HG03045 (cell line): Measurements from ENCODE around the gene SLC5A10.

Source experiments
- ATAC-seq: cut with Tn5 transposase; IDR thresholded peaks from one replicate; pipeline ENCODE4 v1.9.1; 2021; ENCODE audit warnings: mild to moderate bottlenecking, moderate library complexity; ENCODE audit not compliant: unreplicated experiment

The SLC5A10 gene

GRCh38 chr17:18981335-18981641 lies 29.3 kb downstream of the SLC5A10 start:
- ATAC-seq = no peak

DNA sequence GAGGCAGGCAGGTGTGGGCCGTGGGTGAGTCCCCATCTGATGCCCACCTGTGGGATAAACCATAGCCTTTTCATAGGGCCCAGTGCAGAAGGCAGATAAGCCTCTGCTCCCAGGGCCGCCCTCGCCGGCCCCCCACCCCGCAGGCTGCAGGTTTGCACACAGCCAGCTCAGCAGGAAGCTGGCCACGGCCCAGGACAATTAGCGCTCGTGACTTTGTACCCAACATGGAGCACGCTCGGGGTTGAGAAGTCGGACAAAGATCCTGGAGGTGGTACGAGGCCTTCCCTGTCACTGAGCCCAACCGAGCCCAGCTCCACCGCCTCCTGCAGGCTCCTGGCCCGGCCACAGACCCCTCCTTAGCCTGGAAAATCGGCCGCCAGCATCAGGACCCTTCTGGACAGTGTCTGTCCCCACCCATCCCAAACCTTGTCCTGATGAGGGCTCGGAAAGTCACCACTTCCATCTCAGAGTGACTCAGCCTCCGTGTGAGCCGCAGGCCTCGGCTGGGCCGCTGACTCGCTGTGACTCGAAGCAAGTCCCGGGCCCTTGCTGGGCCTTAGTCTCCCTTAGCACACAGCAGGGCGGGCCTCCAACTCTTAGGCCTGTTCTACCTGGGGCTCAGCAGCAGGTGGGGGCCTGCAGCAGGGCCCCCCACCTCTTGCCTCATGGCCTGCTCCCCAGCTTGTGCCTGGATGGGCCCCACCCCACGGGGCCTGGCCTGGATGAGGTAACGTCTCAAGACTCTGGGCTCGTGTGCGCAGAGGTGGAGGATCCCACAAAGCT lies 29.9 kb downstream of the SLC5A10 start:
- ATAC-seq = no peak

DNA sequence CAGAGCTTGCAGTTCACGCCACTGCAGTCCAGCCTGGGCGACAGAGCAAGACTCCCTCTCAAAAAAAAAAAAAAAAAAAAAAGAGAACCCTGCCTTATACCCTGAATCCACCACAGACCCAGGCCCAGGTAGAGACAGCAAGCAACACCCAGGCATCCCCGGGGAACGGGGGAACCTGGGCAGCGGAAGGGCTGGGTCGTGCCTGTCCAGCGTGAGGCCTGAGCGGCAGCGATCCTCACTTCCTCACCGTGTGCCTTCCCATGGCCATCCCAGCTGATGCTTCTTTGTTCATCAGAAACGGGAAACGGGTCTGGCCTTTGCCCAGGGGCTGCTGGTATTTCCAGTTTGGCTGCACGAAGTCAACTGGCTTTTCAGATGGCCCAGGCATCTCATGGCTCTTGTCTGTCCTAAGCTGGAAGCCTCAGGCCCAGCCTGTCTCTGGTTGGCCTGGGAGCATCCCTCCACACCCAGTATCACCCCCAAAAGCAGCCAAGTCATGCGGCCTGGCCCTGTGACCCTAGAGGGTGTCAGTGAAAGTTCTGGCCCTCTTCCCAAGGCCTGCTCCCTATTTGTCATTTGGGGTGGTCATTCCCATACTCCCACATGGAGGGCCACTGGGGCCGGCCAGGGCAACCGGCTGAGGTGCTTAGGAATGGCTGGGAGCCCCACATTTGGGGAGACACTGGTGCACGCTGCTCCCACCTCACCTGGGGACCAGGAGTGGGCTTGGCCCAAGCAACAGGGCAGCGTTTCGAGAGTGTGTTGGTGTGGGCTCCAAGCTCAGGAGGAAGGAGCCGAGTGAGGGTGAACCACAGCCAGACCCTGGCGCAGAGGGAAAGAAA lies 32.5 kb downstream of the SLC5A10 start:
- no peak for ATAC-seq

GRCh38 chr17:18985475-18985874 lies 33.5 kb downstream of the SLC5A10 start:
- ATAC-seq = no peak

GRCh38 chr17:18986541-18987229 lies 34.7 kb downstream of the SLC5A10 start:
- no peak for ATAC-seq

- no peak for ATAC-seq
These were observed 35.3 kb downstream of the SLC5A10 start for GRCh38 chr17:18987230-18987610.

DNA sequence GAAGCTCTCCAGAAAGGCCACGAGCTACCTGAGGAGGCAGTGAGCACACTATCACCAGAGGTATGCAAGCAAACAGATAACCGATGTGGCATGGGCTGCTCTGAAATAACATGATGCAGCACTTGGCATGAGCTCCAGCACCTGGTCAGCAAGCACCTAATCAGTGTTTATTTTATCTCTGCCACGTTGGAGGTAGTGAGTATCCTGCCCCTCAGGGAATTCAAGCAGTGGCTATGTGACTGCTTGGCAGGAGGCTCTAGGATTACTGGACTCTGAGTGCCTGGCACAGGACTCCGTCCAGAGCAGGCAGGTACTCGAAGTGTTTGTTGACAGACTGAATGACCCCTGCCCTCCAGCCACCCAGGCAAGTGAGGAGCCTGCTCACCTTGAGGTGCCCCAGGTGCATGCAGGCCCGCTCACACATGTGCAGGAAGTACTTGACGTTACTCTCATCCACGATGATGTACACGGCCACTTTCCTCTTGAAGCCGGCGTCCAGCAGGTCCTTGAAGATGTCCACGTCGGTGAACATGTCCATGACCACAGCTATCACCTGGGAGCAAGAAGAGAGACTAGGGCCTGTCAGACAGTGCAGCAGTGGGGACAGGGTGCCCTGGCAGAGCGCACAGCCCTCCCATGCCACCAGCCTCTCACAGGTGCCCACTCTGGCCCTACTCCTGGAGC lies 36.0 kb downstream of the SLC5A10 start:
- no peak for ATAC-seq

DNA sequence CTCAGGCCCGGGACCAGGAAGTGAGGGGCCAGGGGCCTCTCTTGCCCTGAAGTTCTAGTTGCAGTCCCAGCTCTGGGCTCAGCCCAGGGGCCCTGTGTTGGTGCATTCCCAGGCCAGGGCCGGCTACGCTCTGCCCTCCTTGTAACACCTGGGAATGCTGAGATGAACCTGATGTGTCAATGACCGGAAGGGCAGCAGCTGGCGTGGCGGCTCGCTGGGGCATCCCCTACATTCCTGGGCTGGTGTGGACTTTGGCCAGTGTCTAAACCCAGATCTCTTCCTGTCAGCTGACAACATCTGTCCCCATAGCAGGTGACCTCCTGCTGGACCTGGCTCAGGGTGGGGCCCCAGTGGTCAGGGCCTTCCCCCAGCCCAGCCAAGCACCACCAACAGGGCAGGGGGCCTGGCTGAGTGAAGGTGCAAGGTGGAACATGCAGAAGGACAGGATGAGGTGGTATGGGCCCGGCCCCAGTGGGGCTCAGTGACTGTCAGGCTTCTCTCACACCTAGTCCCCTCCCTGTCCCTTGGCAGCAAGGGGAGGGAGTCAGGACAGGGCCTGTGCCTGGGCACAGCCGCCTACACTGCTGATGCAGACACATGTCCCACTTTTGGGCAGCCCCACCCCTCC lies 36.7 kb downstream of the SLC5A10 start:
- ATAC-seq = no peak

DNA sequence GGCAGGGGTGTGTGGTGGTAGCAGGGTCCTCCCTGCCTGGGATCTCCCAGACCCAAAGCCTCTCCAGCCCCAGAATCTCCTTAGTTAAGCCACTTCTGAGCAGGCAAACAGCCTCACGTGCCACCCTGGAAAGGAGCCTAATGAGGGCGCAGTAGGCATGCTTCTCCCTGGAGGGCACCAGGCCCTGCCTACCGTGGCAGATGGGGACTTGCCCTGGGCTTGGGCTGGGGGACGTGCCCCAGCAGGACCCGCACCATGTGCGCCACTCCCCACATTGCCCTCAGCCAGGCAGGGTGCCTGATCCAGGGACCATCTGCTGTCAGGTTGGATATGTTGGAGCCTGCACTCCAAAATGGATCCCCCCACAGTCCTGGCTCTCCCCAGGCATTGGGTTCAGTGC lies 38.4 kb downstream of the SLC5A10 start:
- no peak for ATAC-seq

DNA sequence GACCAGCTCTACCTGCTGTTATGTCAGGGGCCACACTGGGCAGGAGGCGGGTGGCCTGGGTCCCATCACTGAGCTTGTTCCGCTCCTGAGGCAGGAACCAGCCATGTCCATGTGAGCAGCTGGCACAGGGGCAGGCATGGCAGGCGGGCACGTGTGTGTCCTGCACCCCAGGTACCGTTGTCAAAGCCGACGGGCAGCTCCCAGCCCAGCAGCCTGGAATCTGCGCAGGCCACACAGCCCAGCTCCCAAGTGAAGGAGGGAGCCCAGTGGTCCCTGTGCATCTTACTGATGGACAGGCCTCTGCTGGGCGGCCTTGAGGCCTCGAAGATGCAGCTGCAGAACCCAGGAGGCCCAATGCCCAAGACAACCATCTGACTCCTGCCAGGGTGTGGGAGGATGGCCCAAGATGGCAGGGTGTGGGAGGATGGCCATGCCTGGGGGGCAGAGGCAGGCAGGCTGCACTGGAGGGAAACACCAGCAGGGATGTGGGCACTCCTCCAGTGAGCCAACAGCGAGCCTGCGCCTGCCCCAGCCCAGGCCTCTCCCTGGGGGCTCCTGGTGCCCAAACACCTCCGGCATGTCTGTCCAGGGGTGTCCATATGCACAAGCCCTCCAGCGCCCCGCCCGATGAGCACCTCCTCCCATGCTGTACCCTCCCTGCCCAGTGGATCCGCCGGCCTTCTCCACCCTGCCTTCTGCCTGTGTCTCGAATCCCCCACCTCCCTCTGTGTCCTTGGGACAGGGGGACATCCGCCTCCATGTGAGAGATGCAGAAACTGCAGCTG lies 39.8 kb downstream of the SLC5A10 start:
- no peak for ATAC-seq

DNA sequence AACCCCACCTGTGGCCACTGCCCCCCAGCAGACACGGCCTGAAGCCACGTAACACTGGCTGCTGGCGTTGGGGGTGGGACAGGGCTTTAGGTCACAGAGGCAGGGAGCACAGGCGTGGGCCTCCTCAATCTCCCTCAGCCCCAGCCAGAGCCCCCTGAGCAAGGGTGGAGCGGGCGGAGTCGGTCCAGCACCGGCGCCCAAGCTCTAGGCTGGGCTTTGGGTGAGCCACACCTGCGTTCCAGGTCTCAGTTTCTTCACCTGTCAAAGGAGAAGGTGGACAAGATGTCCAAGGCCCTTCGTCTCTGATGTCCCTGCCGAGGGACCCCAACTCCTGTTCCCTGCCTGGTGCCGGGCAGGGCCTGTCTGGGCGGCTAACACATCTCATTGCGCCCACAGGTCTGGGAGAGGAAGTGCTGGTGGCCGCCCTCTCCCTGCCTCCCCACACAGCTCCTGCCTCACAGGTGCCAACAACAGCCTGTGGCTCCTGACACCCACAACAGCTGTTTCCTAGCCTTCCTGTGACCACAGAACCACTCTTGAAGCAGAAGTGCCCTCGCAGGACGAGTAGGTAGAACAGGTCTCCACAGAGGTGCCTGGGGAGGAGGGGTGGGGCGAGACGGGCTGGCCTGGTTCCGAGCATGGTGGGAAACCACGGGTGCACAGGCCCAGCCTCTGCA lies 40.6 kb downstream of the SLC5A10 start:
- ATAC-seq = no peak

DNA sequence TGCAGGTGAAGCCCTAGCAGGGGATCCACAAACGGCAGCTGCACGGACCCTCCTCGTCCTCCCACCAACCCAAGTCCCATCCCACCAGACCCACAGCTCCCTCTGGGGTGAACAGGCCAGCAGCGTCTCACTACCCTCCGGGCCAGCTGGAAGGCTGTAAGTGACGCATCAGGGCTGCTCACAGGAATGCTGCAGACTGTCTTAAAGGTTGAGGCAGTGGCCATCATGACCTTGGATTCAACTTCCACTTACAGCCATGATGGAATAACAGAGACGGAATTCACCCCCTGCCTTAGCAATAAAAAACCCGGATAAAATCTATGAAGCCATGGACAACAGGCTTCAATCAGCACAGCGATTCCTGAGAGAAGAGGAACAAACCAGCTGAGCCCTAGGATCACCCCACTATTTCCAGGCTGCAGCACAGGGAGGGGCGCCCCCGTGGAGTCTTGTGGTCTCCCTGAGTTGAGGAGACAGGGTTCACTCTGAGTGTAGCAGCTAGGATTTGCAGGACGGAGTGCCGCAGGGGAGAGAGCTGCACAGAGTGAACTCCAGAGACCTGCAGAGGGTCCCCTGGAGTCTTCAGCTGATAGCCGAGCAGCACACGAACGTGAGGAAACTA lies 42.1 kb downstream of the SLC5A10 start:
- no peak for ATAC-seq

GRCh38 chr17:18994631-18995030 lies 42.7 kb downstream of the SLC5A10 start:
- ATAC-seq = no peak

GRCh38 chr17:18995220-18995619 lies 43.3 kb downstream of the SLC5A10 start:
- no peak for ATAC-seq

DNA sequence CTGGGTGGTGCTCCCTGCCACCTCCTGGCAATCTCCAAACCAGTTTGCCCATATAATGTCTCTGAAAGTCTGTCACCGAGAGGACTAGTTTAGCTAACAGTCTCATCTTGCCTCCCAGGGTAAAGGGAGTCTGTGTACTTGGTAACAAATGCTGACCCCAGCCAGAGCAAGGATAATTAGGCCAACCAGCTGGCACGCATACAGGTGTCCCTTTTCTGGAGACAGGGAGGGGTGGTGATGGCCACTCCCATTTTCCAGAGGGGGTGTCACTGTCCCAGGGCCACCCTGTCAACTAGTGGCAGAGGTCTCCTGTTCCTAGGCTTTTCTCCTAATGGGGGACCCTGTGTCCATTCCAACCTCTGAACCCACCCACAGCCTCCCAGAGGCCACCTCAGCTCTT lies 44.5 kb downstream of the SLC5A10 start:
- ATAC-seq = no peak

DNA sequence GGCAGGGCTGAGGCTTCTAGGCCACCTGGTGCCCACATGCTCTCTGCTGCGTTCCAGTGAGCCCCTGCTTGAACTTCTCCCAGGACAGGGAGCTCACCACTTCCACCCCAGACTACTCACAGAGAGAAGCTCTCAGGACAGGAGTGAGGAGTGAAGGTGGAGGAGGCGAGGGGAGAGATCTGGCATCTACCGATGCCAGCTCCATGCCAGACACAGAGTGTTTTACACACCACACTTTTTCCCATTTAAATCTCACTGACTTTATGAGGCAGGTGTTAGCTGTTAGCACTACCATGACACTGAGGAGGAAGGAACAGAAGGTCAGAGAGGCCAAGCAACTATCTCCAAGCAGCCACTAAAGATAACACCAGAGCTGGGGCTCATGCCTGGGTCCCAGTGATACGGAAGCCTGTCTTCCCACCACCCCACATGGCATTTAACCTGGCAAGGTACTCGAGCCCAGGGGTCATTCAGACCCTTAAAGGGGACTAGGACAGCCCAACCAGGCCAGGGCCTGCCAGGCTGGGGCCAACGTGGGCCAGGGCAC lies 45.8 kb downstream of the SLC5A10 start:
- ATAC-seq = no peak

DNA sequence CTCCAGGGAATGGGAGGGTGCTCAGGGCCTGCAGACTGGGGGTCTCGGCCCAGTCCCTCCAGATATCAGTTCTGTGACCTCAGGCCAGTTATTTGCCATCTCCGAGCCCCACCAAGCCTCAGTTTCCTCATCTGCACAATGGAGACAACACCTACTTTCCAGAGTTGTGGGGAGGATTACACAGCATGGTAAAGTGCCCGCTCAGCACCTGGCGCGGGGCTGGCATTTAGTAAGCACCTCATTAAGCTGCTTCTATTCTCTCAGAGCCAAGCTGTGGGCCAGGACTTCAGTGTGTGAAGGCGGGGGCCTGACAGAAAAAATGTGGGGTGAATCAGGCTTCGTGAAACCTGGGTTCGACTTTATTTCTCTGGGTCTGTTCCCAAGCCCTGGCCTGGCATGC lies 47.4 kb downstream of the SLC5A10 start:
- ATAC-seq = no peak

- ATAC-seq = no peak
These were observed 47.9 kb downstream of the SLC5A10 start for GRCh38 chr17:18999911-19000310.
